Measurements from ENCODE around the gene GPR119.

- TF ChIP-seq GATA2 (IDR thresholded peaks at IDR 0.05; ENCODE audit: low read depth, low read length): no peak
- no peak for TF ChIP-seq GATA3 (IDR thresholded peaks at IDR 0.05; ENCODE audit: low read depth, low read length)
Measured at GRCh38 chrX:130339408-130340222, 45.9 kb downstream of the GPR119 start, which contains the start of gene SLC25A14.
